Right atrium auricular region (tissue), 2 donors: Measurements from ENCODE around the gene GRB10. TPM values are rescaled to one million over a fixed set of nuclear protein-coding genes. Genes with fewer than 3 reads are reported as not detected.

Experiments used
- DNase-seq: peaks from one replicate; pipeline ENCODE4 v3.0.0-alpha.2; 2019; ENCODE audit warnings: low spot score
- H3K27ac ChIP-seq, 2 donors: fragments of 200-600 bp; sonication (generic); 1 replicate in 1 of 2; 2 replicates in 1 of 2; pipeline ENCODE4 v1.5.1; 2016 to 2019
- H3K27me3 ChIP-seq, 2 donors: fragments of 200-600 bp; sonication (generic); one replicate each; pipeline versions ENCODE4 v1.5.1 to v1.6.0; 2017 to 2019
- H3K36me3 ChIP-seq: fragments of 200-600 bp; sonication (generic); one replicate; pipeline ENCODE4 v1.5.1; 2016
- H3K4me1 ChIP-seq, 2 donors: fragments of 200-600 bp; sonication (generic); one replicate each; pipeline versions ENCODE4 v1.5.1 to v1.6.0; 2017 to 2019
- H3K4me3 ChIP-seq, 2 donors: fragments of 200-600 bp; sonication (generic); 1 replicate in 1 of 2; 2 replicates in 1 of 2; pipeline ENCODE4 v1.5.1; 2017 to 2019; ENCODE audit warnings: mild to moderate bottlenecking in 1 of 2, moderate library complexity in 1 of 2
- H3K9me3 ChIP-seq, 2 donors: fragments of 200-600 bp; sonication (generic); one replicate each; pipeline ENCODE4 v1.5.1; 2019
- total RNA-seq, 2 donors: library from RNA; depleted of rRNA; stranded (reverse); fragments of >200 nt; gene quantifications; one replicate each; pipeline ENCODE4 v1.1.0, GENCODE V29; 2016
- TF ChIP-seq, protein P1 (sequence below), 2 donors: fragments of 200-600 bp; sonication (generic); IDR thresholded peaks; one replicate each; pipeline ENCODE4 v1.5.1; 2019; ENCODE audit warnings: antibody characterized with exemption in 2 of 2

The GRB10 gene
- total RNA-seq, 2 donors from 2014 or later, result 36.5 to 39.0 TPM

DNA sequence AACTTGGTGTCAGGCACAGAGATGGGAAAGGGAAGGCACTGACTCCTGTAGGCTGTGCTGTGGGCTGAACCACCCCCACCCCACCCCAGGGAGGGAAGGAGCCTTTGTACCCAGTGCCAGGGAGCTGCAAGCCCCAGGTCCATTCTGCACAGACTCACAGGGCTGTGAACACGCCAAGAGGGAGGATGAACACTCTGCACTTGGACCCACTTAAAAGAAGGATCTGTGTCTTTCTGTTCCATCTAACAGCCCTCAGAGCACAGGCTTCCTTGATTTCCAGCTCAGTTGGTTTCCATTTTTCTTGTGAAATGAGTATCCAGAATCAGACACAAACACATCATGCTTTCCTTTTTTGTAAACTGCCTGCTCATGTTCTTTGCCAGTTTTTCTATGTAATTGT is 84.9 kb downstream of the GRB10 start:
- DNase-seq, result no peak
- TF ChIP-seq, protein P1, sequence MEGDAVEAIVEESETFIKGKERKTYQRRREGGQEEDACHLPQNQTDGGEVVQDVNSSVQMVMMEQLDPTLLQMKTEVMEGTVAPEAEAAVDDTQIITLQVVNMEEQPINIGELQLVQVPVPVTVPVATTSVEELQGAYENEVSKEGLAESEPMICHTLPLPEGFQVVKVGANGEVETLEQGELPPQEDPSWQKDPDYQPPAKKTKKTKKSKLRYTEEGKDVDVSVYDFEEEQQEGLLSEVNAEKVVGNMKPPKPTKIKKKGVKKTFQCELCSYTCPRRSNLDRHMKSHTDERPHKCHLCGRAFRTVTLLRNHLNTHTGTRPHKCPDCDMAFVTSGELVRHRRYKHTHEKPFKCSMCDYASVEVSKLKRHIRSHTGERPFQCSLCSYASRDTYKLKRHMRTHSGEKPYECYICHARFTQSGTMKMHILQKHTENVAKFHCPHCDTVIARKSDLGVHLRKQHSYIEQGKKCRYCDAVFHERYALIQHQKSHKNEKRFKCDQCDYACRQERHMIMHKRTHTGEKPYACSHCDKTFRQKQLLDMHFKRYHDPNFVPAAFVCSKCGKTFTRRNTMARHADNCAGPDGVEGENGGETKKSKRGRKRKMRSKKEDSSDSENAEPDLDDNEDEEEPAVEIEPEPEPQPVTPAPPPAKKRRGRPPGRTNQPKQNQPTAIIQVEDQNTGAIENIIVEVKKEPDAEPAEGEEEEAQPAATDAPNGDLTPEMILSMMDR (IDR thresholded peaks at IDR 0.05), result no peak
- Histone ChIP-seq H3K4me1 (peaks cover 0 to 14% of the 10 kb centered on the region in 2 donors), H3K27me3 (no peaks in the 10 kb centered on the region), H3K36me3 (peaks cover 17% of the 10 kb centered on the region), H3K4me3 (no peak overlapping the region), H3K9me3 (no peaks in the 10 kb centered on the region), H3K27ac (no peak overlapping the region)

DNA sequence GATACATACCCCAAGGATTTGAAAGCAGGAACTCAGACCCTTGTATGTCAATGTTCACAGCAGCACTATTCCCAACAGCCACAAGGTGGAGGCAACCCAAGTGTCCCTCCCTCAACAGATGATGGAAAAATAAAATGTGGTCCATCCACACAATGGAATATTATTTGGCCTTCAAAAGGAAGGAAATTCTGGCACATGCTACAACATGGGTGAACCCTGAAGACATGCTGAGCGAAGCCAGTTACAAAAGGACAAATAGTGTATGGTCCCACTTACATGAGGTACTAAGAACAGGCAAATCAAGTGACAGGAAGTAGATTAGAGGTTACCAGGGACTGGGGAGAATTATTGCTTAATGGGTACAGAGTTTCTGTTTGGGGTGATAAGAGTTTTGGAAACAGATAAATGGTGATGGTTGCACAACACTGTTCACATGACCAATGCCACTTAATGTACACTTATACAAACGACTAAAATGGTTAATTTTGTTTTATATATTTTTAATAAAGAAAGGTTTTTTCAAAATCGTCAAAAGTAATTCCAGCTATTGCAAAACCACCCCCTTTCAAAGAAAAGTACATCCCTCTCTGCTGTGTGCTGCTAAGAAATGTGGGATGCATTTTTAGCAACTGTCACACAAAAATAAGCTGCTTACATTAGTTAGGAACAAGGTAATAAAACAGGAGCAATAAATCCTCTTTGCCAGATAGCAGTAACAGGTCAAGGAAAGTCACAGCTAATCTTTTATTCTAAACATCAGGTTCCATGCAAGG is 85.7 kb downstream of the GRB10 start:
- Histone ChIP-seq H3K27ac (no peak overlapping the region), H3K4me1 (peaks cover 0 to 14% of the 10 kb centered on the region in 2 donors), H3K36me3 (peaks cover 17% of the 10 kb centered on the region), H3K4me3 (no peak overlapping the region), H3K9me3 (no peaks in the 10 kb centered on the region), H3K27me3 (no peaks in the 10 kb centered on the region)
- no peak for DNase-seq
- TF ChIP-seq, protein P1 (IDR thresholded peaks at IDR 0.05), result peak; percentile 19 to 57

- Histone ChIP-seq H3K4me1 (peaks cover 0 to 17% of the 10 kb centered on the region in 2 donors), H3K9me3 (no peaks in the 10 kb centered on the region), H3K27me3 (no peaks in the 10 kb centered on the region), H3K36me3 (peaks cover 8% of the 10 kb centered on the region), H3K4me3 (no peak overlapping the region), H3K27ac (no peak overlapping the region)
- no peak for DNase-seq
- TF ChIP-seq, protein P1 (IDR thresholded peaks at IDR 0.05), result no peak
These were observed 87.7 kb downstream of the GRB10 start for GRCh38 chr7:50695026-50695425.

- TF ChIP-seq, protein P1 (IDR thresholded peaks at IDR 0.05), result no peak
- Histone ChIP-seq H3K27ac (no peak overlapping the region), H3K9me3 (no peaks in the 10 kb centered on the region)
These were observed 89.1 kb downstream of the GRB10 start for GRCh38 chr7:50693455-50694130.

DNA sequence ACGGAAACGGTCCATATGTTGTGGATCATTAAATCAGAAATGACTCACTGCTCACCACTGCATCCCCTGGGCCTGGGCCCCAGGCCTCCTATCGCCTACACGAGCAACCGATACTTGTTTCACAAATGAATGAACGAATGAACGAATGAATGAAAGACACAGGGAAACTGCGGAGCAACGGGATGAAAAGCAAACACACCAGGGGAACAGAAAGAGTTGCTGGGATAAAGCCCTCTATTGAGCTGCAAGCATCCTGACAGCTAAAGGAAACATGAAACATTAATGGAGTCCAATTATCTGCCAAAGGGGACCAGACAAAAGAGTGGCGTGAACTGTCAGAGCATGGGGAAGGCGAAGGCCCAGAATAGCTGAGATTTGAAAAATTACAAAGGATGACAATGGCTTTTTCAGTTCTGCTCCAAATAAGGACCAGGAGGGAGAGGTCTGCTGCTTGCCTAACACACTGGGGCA is 92.1 kb downstream of the GRB10 start:
- Histone ChIP-seq H3K4me1 (peaks cover 0 to 49% of the 10 kb centered on the region in 2 donors), H3K27me3 (no peaks in the 10 kb centered on the region), H3K9me3 (no peaks in the 10 kb centered on the region), H3K36me3 (peaks cover 21% of the 10 kb centered on the region), H3K27ac (no peak overlapping the region), H3K4me3 (no peak overlapping the region)
- TF ChIP-seq, protein P1 (IDR thresholded peaks at IDR 0.05), result no peak
- no peak for DNase-seq

More at GRCh38 chr7:50693455-50694130, 89.1 kb downstream of the GRB10 start:
- Histone ChIP-seq H3K27me3 (no peaks in the 10 kb centered on the region), H3K36me3 (peaks cover 21% of the 10 kb centered on the region), H3K4me1 (peaks cover 0 to 21% of the 10 kb centered on the region in 2 donors), H3K4me3 (no peak overlapping the region)
- no peak for DNase-seq
